Measurements from ENCODE around the gene TTC9B.

- TF ChIP-seq, protein P1, sequence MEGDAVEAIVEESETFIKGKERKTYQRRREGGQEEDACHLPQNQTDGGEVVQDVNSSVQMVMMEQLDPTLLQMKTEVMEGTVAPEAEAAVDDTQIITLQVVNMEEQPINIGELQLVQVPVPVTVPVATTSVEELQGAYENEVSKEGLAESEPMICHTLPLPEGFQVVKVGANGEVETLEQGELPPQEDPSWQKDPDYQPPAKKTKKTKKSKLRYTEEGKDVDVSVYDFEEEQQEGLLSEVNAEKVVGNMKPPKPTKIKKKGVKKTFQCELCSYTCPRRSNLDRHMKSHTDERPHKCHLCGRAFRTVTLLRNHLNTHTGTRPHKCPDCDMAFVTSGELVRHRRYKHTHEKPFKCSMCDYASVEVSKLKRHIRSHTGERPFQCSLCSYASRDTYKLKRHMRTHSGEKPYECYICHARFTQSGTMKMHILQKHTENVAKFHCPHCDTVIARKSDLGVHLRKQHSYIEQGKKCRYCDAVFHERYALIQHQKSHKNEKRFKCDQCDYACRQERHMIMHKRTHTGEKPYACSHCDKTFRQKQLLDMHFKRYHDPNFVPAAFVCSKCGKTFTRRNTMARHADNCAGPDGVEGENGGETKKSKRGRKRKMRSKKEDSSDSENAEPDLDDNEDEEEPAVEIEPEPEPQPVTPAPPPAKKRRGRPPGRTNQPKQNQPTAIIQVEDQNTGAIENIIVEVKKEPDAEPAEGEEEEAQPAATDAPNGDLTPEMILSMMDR (IDR thresholded peaks at IDR 0.05) = no peak
- TF ChIP-seq EZH2 (IDR thresholded peaks at IDR 0.05; ENCODE audit: borderline replicate concordance, insufficient read depth, low read depth, low read length, poor library complexity, severe bottlenecking) = no peak
Measured at GRCh38 chr19:40267601-40267997, 49.4 kb upstream of the TTC9B start.
